HG03175 (cell line): ENCODE measurements around the gene FBXW9.
A peak's percentile ranks its signal among the peaks of the same experiment; 100 is the strongest.
"Not testable (repeated sequence)": the region's sequence is repeated elsewhere in the genome, so short reads cannot be mapped to it uniquely, and the experiment has no call there.

Experiments used
- ATAC-seq: cut with Tn5 transposase; IDR thresholded peaks from one replicate; pipeline ENCODE4 v1.9.1; 2021; ENCODE audit warnings: mild to moderate bottlenecking, moderate library complexity; ENCODE audit not compliant: unreplicated experiment

FBXW9 gene

GRCh38 chr19:12657966-12658365 is 38.5 kb downstream of the FBXW9 start:
- ATAC-seq, result no peak

GRCh38 chr19:12656899-12657571 is 39.4 kb downstream of the FBXW9 start:
- no peak for ATAC-seq

GRCh38 chr19:12655546-12655945 is 40.9 kb downstream of the FBXW9 start:
- ATAC-seq, result no peak

- ATAC-seq, result no peak
Observed at GRCh38 chr19:12652219-12652618, 44.2 kb downstream of the FBXW9 start.

- ATAC-seq, result no peak
Observed at GRCh38 chr19:12649941-12650340, 46.5 kb downstream of the FBXW9 start.

- ATAC-seq, result no peak
Observed at GRCh38 chr19:12648088-12648487, 48.3 kb downstream of the FBXW9 start.

GRCh38 chr19:12647490-12648071 is 48.9 kb downstream of the FBXW9 start:
- ATAC-seq, result no peak

- ATAC-seq, result no peak
Observed at GRCh38 chr19:12647047-12647446, 49.4 kb downstream of the FBXW9 start.

- ATAC-seq, result no peak
Observed at GRCh38 chr19:12646551-12646950, 49.9 kb downstream of the FBXW9 start.

GRCh38 chr19:12643716-12644115 is 52.7 kb downstream of the FBXW9 start:
- ATAC-seq, result not testable (repeated sequence)

- ATAC-seq, result no peak
Observed at GRCh38 chr19:12642506-12642905, 53.9 kb downstream of the FBXW9 start.

GRCh38 chr19:12641456-12641855 is 55.0 kb downstream of the FBXW9 start:
- ATAC-seq, result no peak

- peak; percentile 52 for ATAC-seq
Observed at GRCh38 chr19:12639901-12640613, 56.4 kb downstream of the FBXW9 start.
